WTC11 (cell line): ENCODE measurements around the gene NOTUM.

Experiments
- CTCF ChIP-seq: fragments of 200-600 bp; IDR thresholded peaks from 2 replicates; pipeline ENCODE4 v1.8.0; 2022; ENCODE audit warnings: antibody characterized with exemption
- USF2 ChIP-seq: sonication (generic); formaldehyde crosslinking; IDR thresholded peaks from 2 replicates; pipeline ENCODE4 v1.8.1; 2023; ENCODE audit warnings: mild to moderate bottlenecking, missing genetic modification reagents, moderate library complexity
- ZNF671 ChIP-seq: fragments of 250-450 bp; sonication (Bioruptor Pico); IDR thresholded peaks from 2 replicates; pipeline ENCODE4 v1.8.0; 2021; ENCODE audit warnings: mild to moderate bottlenecking

- TF ChIP-seq USF2 (CRISPR knock-in tag) (no peak), CTCF (no peak), ZNF671 (CRISPR knock-in tag) (no peak)
Observed at GRCh38 chr17:81978524-81979298, 17.7 kb upstream of the NOTUM start.
